Activated naive CD4-positive, alpha-beta T cell treated with Interleukin-2 at 50 U/mL for 16 hours (primary cell): ENCODE results near the gene FRMPD3.

Experiments used
- DNase-seq: peaks from one replicate; pipeline ENCODE4 v3.0.0-alpha.2; 2020

The FRMPD3 gene

GRCh38 chrX:107482046-107482445 is 32.6 kb downstream of the FRMPD3 start:
- no peak for DNase-seq

- no peak for DNase-seq
Measured at GRCh38 chrX:107484002-107484726, 34.7 kb downstream of the FRMPD3 start.

DNA sequence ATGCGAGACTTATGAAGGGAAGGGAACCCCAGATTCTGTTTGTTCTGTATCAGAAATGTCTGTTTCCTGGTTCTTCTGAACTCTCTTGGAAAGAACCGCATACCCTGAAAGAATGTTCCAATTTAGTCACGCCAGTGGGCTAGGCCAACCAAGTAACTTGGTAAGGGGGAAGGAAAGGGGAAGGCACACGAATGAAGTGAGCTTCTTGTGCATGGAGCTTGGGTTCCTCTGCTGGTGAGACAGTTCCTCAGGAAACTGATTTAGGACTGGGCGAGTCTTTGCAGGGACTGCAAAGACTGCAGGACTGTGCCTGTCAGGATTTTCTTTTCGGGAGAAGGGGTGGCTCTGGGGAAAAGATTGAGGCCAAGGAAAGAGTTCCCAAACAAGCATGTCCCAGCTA is 35.6 kb downstream of the FRMPD3 start:
- DNase-seq: no peak

DNA sequence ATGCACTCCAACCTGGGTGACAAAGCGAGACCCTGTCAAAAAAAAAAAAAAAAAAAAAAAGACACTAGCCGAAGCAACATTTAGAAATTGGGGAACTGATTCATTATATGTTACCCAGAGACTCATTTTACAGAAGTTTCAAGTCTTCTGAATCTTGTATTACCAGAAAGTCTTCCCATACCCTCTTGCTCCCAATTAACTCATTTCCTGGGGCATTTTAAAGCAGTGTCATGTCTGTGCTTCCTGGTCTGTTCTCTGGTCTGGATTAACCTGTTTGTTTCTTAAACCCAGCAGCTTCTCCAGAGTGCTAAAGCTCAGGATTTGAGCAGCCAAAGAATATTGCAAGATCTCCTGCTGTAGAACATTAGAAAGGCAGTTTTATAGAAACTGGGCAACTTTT is 43.7 kb downstream of the FRMPD3 start:
- DNase-seq: no peak

- no peak for DNase-seq
Measured at GRCh38 chrX:107496786-107497185, 47.3 kb downstream of the FRMPD3 start.
